GM12875 (cell line): ENCODE measurements around the gene BOC.

ENCODE experiments used
- H3K4me3 ChIP-seq: one replicate; pipeline ENCODE4 v1.5.1; 2011; ENCODE audit warnings: low read depth, low read length, control low read depth
- CTCF ChIP-seq: IDR thresholded peaks from 2 replicates; pipeline ENCODE4 v1.5.1; 2011; ENCODE audit warnings: low read depth, mild to moderate bottlenecking, control low read depth, inconsistent platforms, low read length, moderate library complexity, borderline replicate concordance; ENCODE audit not compliant: insufficient read depth

BOC gene

GRCh38 chr3:113211330-113212149 lies at the start of gene BOC:
Gene BOC (plus strand): TSS chr3:113211557. CDS start chr3:113249803, 38,246 bp downstream.
- TF ChIP-seq CTCF, result no peak
- peak within 1 kb of the TSS; percentile 26 for H3K4me3 ChIP-seq

- TF ChIP-seq CTCF, result no peak
- no peak overlapping the region for H3K4me3 ChIP-seq
Observed at GRCh38 chr3:113161661-113162060, 49.7 kb upstream of the BOC start.

GRCh38 chr3:113163152-113163551 lies 48.2 kb upstream of the BOC start:
- TF ChIP-seq CTCF, result no peak
- H3K4me3 ChIP-seq, result no peak overlapping the region

GRCh38 chr3:113165841-113166240 lies 45.5 kb upstream of the BOC start:
- no peak overlapping the region for H3K4me3 ChIP-seq
- TF ChIP-seq CTCF, result no peak

- H3K4me3 ChIP-seq, result no peak overlapping the region
- no peak for TF ChIP-seq CTCF
Observed at GRCh38 chr3:113166357-113166718, 45.0 kb upstream of the BOC start.

- no peak overlapping the region for H3K4me3 ChIP-seq
- no peak for TF ChIP-seq CTCF
Observed at GRCh38 chr3:113166719-113167492, 44.5 kb upstream of the BOC start.
